BJ (cell line): ENCODE measurements around the gene PDZRN3. TPM values are rescaled to one million over a fixed set of nuclear protein-coding genes. Genes with fewer than 3 reads are reported as not detected.

Experiments
- CTCF ChIA-PET: fragments of 350-600 bp; formaldehyde crosslinking; extraction: SDS; loops from one replicate; lab custom pipeline; 2021; ENCODE audit warnings: antibody characterized with exemption, inconsistent platforms; lab: Yijun Ruan, JAX
- POLR2A ChIA-PET: fragments of 300-600 bp; sonication (Branson Sonifier 250); formaldehyde crosslinking; extraction: SDS; loops from one replicate; lab custom pipeline; 2021; ENCODE audit warnings: antibody characterized with exemption; lab: Charles Lee
- DNase-seq: peaks from one replicate; pipeline ENCODE4 v3.0.0-alpha.2; 2011; ENCODE audit warnings: low read depth
- H3K27me3 ChIP-seq: 2 replicates; pipeline ENCODE4 v1.6.0; 2011; ENCODE audit warnings: low read length; ENCODE audit not compliant: control insufficient read depth, insufficient read depth
- H3K36me3 ChIP-seq: 2 replicates; pipeline ENCODE4 v1.5.1; 2011; ENCODE audit warnings: low read length; ENCODE audit not compliant: control insufficient read depth, insufficient read depth
- H3K4me3 ChIP-seq: 2 replicates; pipeline ENCODE4 v1.5.1; 2011; ENCODE audit warnings: low read depth, mild to moderate bottlenecking, control low read depth, low read length
- CTCF ChIP-seq: IDR thresholded peaks from 2 replicates; pipeline ENCODE4 v1.5.1; 2011; ENCODE audit warnings: low read depth, mild to moderate bottlenecking, control low read depth, inconsistent platforms, low read length, moderate library complexity; ENCODE audit not compliant: insufficient read depth
- polyA plus RNA-seq: library from polyadenylated mRNA; depleted of rRNA; stranded (reverse); fragments of >200 nt; gene quantifications from 2 replicates; pipeline ENCODE4 v1.2.3, GENCODE V29; 2011

PDZRN3 gene
- polyA plus RNA-seq, 1 experiment, result 4.9 TPM

GRCh38 chr3:73426606-73427005 is 198.1 kb downstream of the PDZRN3 start:
- Histone ChIP-seq H3K36me3 (no peaks in the 10 kb centered on the region), H3K27me3 (no peaks in the 10 kb centered on the region), H3K4me3 (no peak overlapping the region)
- no peak for TF ChIP-seq CTCF
- ChIA-PET POLR2A (interaction anchor here (0.6 kb wide), 1 partner anchor 230 kb away, joined by 3 read pairs; no protein-coding TSS in a partner anchor), CTCF (interaction anchor here (1.1 kb wide), 1 partner anchor 325 kb away, joined by 4 read pairs; no protein-coding TSS in a partner anchor)
- DNase-seq, result no peak

- CTCF ChIA-PET, result no interaction called here
Observed at GRCh38 chr3:73423116-73423515, 201.6 kb downstream of the PDZRN3 start.

GRCh38 chr3:73422571-73422970 is 202.2 kb downstream of the PDZRN3 start:
- Histone ChIP-seq H3K27me3 (no peaks in the 10 kb centered on the region), H3K4me3 (no peak overlapping the region), H3K36me3 (no peaks in the 10 kb centered on the region)
- no peak for DNase-seq
- ChIA-PET POLR2A (no interaction called here), CTCF (interaction anchor here (0.9 kb wide), 1 partner anchor 9 kb away, joined by 3 read pairs; no protein-coding TSS in a partner anchor)
- no peak for TF ChIP-seq CTCF

More at GRCh38 chr3:73423116-73423515, 201.6 kb downstream of the PDZRN3 start:
- TF ChIP-seq CTCF, result no peak
- no peak for DNase-seq
- POLR2A ChIA-PET, result no interaction called here
- no peak overlapping the region for H3K4me3 ChIP-seq
- H3K27me3 ChIP-seq, result no peaks in the 10 kb centered on the region
- no peaks in the 10 kb centered on the region for H3K36me3 ChIP-seq

- H3K36me3 ChIP-seq, result no peaks in the 10 kb centered on the region
- no peak overlapping the region for H3K4me3 ChIP-seq
- DNase-seq, result no peak
Observed at GRCh38 chr3:73419942-73420341, 204.8 kb downstream of the PDZRN3 start.

More at GRCh38 chr3:73419942-73420341, 204.8 kb downstream of the PDZRN3 start:
- ChIA-PET POLR2A (interaction anchor here (0.6 kb wide), 1 partner anchor 385 kb away, joined by 4 read pairs; no protein-coding TSS in a partner anchor), CTCF (interaction anchor here (0.6 to 2.2 kb wide), 6 partner anchors 11 to 241 kb away, joined by 3 to 14 read pairs (median 3); no protein-coding TSS in a partner anchor)
- TF ChIP-seq CTCF, result no peak
- no peaks in the 10 kb centered on the region for H3K27me3 ChIP-seq
